Right kidney (tissue), 1 donor: ENCODE data around the gene RNF215.

ENCODE experiments used
- DNase-seq: peaks from one replicate; pipeline ENCODE4 v3.0.0-alpha.2; 2016

RNF215 gene

DNA sequence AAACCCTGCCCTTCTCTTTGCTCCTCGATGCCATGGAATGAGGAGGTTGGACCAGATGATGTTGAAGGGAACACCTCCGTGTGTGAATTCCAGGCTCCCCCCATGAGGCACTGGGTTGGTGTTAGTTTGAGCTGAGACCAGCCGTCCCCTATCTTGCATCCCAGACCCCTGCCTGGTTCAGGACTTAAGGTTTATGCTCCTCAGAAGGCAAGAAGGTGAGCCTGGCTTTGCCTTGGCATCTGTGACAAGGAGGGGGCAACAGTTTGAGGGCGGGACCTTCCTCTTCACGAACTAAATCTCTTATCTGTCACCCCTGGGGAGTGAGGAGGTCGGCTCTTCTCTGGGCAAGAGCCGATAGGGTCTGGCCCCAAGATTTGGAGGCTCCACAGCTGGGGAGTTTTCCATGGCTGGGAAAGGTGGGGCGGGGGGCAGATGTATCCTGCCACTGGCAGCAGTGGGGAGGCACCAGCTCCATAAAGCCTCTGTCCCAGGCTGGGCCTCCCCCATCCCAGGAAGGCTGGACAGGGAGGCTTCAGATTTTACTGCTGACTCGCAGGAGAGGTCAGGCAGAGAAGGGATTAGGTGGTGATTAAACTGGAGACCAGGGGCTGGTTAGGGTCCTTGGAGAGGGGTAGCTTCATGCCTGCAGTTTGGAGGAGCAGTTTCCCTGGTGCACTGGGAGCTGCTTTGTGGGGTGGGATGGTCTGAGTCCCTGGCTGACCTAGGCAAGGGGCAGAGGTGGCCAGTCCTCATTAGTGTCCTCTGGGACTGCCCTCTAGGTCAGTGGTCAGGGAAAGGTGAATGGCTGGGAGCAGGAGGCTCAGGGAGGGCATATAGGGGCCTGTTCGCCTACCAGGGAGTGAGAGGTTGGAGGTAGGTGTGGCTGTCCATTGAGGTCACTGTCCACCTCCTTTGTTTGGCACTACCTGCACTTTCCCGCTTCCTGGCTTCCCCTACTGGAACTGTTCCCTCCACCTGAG lies 10.7 kb upstream of the RNF215 start:
- no peak for DNase-seq

DNA sequence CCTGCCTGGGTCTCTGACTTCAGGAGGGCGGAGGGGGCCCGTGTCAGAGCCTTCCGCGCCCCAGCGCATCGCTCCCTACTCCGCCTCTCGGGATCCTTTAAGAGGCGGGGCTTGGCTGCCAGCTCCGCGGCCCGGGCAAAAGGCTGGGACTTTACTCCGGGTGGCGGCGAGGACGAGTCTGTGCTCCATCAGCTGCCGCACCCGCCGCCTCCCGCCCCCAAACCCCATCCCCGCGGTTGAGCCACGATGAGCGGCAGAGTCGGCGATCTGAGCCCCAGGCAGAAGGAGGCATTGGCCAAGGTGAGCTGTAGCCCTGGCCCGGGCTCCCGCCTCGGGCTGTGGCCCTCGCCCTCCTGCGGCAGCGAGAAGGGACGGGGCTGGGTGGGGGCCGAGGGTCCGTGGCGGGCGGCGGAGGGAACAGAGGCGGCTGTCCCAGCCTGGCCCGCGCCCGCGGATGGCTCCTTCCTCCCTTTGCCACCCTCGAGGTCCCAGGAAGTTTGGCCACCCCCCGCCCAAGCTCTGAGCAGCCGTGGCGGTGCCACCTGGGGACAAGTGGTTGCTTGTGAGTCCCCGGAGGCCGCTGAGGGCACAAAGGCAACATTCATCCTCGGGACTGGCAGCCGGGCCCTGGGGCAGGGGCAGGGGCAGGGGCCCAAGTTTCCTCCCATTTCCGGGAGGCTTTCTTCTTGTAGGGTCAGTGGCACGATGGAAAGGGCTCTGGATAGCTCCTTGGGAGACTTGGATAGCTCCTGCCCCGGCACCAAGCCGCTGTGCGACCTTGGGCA lies 9.9 kb upstream of the RNF215 start, which contains the start of gene SEC14L2:
TSS of gene SEC14L2 (plus strand) at position 148 of the 785 bp plus-strand sequence. CDS start at position 247, 99 bp downstream.
- peak; percentile 72 for DNase-seq

DNA sequence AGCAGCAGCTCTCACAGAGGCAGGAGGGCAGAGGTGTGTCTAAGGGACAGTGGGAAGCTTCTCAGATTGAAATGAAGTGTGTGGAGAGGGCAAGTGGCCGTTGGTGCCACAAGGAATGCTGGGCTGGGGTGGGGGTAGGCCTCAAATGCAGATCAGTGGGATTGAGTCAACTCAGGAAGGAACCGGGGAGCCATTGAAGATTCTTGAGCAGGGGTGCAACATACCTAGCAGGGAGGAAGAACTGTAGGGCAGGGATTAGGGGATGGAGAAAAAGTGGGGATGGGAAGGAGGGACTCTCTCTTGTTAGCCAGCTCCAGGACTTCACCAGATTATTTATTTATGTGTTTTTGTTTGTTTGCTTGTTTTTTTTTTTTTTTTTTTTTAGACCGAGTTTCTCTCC lies 6.7 kb upstream of the RNF215 start:
- DNase-seq: no peak

DNA sequence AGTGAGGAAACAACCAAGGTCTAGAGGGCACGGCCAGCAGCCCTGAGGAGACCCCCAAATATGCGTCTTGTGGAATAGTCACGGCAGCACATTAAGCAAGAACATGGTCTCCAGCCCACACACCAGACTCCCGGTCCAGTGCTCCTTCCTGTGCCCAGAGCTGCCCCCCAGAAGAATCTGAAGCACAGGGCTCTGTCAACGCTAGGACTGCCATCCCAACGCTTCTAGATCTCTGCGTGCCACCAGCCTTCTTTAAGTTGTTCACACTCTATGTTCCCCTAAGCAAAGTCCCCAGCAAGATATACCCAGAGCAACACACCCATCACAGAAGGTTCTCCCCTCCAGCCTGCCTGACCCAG lies 6.1 kb upstream of the RNF215 start:
- no peak for DNase-seq

DNA sequence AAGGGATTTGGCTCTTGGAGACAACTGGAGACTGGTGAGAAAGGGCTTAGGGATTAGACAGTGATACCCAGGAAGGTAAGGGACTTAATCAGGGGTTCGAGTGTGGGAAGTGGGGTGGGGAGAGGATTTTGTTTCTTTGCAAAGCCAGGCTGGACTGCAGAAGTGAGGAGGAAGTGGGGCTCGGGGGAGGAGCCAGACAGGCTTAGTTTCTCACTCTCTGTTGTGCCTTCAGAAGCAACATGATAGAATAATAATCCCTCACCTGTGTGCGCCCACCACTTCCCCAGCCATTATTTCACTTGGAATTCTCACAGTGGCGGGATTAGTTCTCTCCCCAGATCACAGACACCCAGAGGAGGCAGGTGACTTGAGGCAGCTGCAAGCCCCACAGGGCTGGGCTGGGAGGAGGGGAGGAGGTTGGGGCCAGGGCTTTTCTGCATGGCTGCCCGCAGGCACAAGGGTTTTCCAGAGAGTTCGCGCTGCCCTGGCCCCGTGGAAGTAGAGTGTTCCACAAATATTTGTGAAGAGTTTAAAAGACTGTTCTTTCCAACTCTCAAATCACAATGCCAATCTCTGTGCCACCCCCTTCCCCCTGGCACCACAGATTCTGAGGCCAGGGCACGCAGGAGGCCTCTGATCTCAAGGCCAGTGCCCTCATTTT lies 5.6 kb upstream of the RNF215 start:
- peak; percentile 57 for DNase-seq

DNA sequence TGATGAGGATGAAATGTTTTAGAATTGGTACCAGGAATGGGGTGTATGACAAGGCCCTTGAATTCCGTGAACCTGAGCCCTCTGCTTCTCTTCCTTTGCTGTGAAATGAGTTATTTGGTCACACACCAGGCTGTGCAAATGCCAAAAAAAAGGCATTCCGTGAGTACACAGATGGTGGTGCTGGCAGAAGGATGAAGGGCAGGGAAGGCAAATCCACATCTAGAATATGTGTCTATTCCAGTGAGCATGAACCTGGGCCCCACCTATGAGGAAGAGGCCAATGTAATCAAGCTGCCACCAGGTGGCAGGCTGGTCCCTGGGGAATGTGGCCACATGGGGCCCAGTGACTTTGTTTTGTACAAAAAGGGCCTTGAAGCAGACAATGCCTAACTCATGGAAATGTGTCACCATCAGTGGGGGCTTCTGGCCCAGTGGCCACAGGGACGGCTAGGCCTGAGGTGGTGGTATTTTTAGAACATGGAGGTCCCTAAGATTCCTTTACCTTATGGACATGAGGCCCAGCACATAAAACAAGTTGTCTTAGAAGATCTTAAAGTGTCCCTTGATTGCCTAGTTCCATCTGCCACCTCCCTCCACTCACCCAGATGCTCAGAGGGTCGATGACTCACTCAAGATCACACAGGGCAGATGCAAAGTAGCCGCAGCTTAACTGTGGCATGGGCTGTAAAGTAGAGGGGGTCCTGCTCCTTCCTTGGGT lies 3.9 kb upstream of the RNF215 start:
- DNase-seq: no peak

DNA sequence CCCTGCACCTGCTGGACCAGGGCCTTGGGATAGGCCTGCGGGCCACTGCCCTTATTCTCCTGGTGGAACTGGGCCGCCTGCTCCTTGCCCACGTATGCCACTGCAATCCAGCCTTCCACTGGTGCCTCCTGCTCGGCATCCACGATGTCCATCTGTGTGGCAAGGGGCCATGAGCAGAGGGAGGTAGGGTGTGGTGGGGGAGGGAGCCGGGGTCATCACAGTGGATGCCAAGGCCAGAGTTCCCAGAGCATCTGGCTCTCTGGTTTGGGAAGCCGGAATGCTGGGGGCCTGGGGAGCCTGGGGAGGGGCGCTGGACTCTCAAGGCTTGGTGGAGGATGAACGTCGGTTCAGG lies 627 bp downstream of the RNF215 start:
- DNase-seq: no peak

DNA sequence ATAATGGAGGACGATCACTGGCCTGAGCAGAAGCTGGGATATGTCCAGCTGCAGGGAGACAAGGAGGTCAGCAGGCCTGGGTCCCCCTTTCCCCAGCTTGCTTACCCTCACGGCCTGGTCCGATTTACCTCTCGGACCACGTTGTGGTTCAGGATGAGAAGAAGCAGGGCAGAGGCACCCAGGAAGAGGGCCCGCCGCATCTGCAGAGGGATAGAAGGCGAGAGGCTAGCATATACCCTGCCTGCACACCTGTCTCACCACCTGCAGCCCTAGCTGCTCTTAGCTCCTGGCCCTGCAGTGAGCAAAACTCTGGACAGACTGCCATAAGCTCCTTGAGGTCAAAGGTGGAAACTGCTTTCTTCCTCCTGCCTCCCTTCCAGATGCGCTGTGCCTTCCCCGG lies 1.3 kb downstream of the RNF215 start:
- DNase-seq: no peak

DNA sequence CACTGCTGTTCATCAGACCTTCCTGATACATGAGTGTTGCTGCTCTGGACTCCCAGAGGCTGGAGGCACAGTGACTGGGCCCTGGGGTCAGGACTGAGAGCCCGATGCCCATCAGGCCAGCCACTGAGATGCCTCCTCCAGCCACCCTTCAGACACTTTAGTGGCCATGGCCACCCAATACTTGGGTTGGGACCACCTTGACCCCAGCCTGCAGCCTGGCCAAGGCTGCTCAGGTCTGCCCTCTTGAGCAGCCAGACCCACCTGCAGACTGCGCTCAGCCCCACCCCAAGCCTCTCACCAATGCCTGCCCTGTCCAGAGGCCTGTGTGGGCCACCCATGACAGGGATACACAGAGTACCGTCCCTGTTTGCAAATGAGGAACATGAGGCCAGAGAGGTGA lies 4.2 kb downstream of the RNF215 start:
- no peak for DNase-seq

DNA sequence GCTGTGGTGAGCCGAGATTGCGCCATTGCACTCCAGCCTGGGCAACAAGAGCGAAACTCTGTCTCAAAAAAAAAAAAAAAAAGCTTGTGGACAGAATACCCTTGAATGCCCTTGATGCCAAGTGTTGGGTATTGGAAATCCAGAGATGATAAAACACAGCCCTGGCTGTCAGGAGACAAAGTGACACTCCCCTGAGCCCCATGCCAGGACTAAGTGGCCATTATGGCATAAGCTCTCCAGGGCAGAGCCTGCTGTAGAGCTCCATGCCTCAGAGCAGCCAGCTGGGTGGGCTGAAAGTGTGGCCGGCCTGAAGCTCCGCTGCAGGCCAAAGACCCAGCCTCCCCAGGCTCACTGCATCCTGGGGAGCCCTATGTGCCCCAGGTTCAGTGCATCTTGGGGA lies 4.9 kb downstream of the RNF215 start:
- DNase-seq: no peak

DNA sequence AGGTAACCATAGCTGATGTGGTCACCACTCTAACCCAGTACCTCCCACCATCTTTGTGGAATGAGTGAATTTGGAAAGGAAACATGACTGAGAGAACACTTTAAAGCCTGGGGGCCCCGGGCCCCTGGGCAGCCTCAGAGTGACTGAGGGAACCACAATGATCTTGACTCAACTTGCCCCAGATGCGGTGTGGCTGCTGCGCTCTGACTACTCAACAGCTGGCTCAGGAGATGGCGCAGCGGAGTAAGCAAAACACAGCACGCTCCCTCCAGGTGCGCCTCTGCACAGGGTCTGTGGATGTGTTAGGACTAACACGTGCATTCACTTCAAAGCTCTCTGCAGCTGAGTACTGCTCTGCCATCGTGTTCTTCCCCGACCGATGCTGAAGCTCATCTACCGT lies 5.9 kb downstream of the RNF215 start:
- no peak for DNase-seq

DNA sequence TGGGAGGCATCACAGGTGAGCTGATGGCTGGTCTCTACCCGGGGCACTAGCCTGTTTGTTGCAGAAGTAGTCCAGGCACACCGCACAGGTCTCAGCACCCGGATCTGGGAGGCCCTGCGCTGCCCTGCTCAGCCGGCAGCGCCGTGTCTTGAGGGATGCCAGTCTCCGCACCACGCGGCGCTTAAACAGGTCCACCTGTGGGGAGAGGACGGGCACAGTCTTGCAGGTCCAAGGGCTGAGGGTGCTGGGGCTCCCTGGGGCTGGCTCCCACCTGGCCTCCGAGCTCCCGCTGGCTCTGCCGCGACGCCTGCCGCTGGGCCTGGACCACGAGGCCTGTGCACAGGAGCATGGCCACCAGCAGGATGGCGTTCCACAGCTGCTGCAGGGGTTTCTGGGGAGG lies 7.2 kb downstream of the RNF215 start:
- no peak for DNase-seq

DNA sequence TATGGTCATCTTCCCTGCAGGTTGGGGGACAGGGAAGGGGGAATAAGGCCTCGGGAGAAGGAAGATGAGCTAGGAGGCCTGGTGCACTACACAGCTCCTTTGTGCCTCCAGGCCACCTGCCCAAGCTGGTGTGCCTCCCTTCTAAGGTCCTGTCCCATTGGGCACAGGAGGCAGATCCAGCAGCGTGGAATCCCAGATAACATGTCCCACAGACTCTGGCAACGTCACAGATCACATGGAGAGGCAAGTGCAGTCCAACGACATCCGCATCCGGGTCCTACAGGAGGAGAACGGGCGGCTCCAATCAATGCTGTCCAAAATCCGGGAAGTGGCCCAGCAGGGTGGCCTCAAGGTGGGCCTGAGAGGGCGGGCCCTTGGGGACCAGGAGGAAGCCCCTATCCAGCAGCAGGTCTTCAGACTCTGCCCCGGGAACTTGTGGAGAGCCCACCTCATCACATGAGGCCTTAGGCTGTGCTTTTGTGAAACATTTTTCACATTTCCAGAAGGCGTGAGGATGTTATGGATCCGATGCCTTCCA lies 11.8 kb downstream of the RNF215 start:
- no peak for DNase-seq

DNA sequence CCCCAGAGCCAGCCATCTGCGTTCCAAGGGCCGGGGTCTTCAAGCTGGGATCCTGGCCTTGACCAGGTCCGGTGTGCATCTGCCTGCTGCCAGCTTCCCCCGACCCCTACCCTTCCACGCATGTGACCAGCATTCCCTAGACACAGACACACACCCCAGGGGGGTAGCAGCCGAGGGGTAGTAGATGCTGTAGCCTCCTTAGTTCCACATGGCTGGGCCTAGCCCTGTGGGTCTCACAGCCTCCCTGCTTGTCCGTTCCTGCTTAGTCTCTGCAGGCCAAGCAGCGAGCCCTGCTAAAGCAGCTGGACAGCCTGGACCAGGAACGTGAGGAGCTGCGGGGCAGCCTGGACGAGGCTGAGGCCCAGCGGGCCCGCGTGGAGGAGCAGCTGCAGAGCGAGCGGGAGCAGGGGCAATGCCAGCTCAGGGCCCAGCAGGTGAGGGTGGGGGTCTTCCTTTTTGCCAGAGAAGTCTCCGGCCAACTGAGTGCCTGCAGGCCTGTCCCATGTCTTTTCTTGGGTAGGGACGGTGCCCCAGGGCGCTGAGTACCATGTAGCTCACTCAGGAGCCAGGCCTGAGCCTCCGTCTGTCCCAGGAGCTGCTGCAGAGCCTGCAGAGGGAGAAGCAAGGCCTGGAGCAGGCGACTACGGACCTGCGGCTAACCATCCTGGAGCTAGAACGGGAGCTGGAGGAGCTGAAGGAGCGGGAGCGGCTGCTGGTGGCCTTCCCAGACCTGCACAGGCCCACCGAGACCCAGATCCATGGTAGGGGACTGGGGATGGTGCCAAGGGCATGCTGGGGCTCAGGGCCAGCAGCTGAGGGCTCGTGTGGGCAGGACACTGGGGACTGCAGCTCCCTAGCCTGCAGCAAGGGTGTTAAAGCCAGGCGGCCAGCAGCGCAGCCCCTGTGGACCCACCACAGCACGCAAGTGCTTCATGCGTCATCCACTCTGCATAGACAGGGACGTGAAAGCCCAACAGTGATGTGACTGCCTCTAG lies 13.6 kb downstream of the RNF215 start:
- no peak for DNase-seq

DNA sequence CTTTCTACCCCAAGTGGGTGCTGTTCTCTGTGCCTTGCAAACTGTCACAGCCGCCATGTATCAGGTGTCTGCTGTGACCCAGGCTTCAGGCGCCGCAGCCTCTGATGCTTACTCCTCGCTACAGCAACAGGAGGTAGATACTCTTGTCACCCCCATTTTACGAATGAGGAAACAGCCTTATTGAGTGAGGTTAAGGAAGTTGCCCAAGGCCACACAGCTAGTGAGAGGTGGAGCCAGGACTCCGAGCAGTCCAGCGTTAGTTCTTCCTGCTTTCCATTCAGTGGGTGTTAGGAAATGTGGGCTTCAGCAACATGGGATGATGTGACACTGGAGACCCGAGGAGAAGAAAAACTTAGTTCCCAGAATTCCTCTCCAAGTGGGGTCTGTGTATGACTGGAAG lies 14.3 kb downstream of the RNF215 start:
- no peak for DNase-seq

DNA sequence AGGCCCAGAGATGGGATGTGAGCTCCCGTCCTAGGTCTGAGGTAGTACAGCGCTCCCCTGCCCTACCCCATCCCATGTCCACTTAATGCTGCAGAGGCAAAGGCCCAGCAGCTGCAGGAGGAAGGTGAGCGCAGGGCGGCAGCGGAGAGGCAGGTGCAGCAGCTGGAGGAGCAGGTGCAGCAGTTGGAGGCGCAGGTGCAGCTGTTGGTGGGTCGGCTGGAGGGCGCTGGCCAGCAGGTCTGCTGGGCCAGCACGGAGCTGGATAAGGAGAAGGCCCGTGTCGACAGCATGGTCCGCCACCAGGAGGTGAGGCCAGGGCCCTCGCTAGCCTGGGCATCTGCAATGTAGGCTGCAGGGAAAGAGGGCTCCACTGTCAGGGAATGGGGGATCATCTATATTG lies 15.2 kb downstream of the RNF215 start:
- DNase-seq: no peak

DNA sequence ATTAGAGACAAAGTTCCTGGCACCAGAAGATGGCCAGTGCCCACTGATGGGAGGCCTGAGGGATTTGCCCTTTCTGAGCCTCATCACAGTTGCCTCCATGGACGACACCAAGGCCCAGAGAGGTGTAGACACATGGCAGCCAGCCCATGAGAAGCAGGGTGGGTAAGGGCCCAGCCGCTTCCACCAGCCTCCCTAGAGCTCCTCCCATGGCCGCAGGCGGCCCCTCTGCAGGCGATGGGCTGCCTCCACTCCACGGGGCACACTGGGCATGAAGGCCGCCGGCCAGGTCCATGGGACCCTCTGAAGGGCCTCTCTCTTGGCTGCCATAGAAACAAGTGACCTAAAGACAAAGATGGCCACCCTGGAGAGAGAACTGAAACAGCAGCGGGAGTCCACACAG lies 15.9 kb downstream of the RNF215 start:
- DNase-seq: no peak

DNA sequence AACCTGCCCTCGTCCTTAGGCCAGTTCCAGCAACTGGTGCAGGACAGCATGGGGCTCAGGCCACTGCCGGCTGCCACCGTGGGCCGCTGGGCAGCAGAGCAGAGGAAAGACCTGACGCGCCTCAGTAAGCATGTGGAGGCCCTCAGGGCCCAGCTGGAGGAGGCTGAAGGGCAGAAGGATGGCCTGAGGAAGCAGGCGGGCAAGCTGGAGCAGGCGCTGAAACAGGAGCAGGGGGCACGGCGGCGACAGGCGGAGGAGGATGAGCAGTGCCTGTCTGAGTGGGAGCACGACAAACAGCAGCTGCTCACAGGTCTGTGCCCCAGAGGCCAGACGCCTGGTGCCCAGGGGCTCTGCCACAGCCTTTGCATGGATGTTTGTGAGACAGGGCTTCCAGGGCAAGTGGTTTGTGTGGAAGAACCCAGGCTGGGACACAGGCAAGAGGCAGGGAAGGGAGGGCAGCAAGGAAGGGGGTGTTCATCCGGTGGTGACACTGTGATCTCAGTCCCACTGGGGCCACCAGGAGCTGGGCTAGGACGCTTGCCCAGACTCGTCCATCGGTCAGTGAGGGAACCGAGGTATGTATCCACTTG lies 16.5 kb downstream of the RNF215 start:
- peak; percentile 51 for DNase-seq

DNA sequence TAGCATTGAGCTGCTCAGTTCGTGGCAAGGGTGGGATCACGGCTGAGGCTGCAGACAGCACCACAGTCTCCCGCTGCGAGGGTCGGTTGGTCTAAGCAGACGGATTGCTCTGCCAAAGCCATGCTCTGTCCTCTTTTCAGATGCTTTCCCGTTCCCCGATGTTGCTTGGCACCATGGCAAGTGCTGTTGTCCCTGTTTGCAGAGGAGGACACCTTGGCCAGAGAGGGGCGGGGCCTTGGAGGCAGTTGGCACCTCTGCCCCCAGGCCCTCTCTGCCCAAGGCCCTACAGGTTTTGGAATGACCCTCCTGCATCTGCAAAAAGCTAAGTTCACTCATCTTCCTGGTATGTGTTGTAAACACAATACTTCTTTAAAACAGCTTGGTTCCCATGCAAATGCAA lies 18.8 kb downstream of the RNF215 start:
- no peak for DNase-seq

DNA sequence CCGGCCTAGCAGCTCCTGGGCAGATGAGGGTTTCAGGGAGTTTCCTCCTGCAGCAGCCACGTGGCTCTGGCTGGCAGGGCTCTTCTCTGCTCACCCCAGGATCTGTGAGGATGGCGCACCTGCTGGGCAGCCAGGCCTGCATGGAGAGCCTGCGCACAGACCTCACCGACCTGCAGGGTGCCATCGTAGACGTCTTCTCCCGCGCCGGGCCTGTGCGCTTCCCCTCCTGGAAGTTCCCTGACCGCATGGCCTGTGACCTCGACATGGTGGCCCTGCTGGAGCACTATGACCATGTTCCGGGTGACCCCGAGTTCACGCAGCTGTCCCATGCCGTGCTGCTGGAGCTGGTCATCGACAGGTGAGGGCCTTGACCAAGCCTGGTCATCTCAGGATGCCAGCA lies 21.3 kb downstream of the RNF215 start:
- DNase-seq: no peak
